ENCODE results near the gene SLC24A4.

DNA sequence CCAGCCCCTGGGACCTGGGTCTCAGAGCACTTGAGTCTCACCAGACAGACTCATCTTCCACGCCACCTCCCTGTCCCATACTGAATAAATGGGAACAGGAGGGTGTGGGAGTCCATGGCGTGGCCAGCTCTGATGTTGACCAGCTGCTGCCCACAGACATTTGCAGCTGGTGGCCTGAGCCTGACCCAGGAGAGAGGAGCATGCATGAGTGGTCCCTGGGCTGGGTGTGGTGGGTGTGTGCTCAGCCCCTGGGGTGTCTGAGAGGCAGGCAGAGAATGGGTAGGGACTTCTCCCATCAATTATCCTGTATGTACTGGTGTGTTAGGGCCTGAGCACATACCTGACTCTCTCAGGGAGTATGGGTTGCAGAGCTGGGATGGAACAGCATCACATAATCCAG, 49.3 kb downstream of the SLC24A4 start:
- TF ChIP-seq RAD21 (conservative IDR thresholded peaks at IDR 0.05), result no peak
- TF ChIP-seq, protein P1, sequence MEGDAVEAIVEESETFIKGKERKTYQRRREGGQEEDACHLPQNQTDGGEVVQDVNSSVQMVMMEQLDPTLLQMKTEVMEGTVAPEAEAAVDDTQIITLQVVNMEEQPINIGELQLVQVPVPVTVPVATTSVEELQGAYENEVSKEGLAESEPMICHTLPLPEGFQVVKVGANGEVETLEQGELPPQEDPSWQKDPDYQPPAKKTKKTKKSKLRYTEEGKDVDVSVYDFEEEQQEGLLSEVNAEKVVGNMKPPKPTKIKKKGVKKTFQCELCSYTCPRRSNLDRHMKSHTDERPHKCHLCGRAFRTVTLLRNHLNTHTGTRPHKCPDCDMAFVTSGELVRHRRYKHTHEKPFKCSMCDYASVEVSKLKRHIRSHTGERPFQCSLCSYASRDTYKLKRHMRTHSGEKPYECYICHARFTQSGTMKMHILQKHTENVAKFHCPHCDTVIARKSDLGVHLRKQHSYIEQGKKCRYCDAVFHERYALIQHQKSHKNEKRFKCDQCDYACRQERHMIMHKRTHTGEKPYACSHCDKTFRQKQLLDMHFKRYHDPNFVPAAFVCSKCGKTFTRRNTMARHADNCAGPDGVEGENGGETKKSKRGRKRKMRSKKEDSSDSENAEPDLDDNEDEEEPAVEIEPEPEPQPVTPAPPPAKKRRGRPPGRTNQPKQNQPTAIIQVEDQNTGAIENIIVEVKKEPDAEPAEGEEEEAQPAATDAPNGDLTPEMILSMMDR (IDR thresholded peaks at IDR 0.05; ENCODE audit: poor library complexity, severe bottlenecking), result no peak
- no peak for TF ChIP-seq EZH2 (IDR thresholded peaks at IDR 0.05; ENCODE audit: borderline replicate concordance, insufficient read depth, low read length, poor library complexity, severe bottlenecking)
- no peak for TF ChIP-seq POLR2AphosphoS5 (IDR thresholded peaks at IDR 0.05)

All from neural cell (in vitro differentiated cells).